Neural progenitor cell (in vitro differentiated cells): ENCODE data around the gene NIN. TPM values are rescaled to one million over a fixed set of nuclear protein-coding genes. Genes with fewer than 3 reads are reported as not detected.

ENCODE experiments used
- DNase-seq: peaks from one replicate; pipeline ENCODE4 v3.0.0-alpha.2; 2016; ENCODE audit warnings: low spot score
- H2AFZ ChIP-seq: fragments of 200-600 bp; sonication (generic); replicated peaks from 2 replicates; pipeline ENCODE4 v1.6.1; 2016; ENCODE audit warnings: antibody characterized with exemption
- H3F3A ChIP-seq: fragments of 200-600 bp; sonication (generic); 2 replicates; pipeline ENCODE4 v1.6.1; 2016; ENCODE audit warnings: antibody characterized with exemption, low read depth
- H3K27ac ChIP-seq: fragments of 200-600 bp; sonication (generic); 2 replicates; pipeline ENCODE4 v1.5.1; 2016; ENCODE audit warnings: mild to moderate bottlenecking
- H3K27me3 ChIP-seq: fragments of 200-600 bp; sonication (generic); 2 replicates; pipeline ENCODE4 v1.6.1; 2016; ENCODE audit warnings: mild to moderate bottlenecking, moderate library complexity
- H3K36me3 ChIP-seq: fragments of 200-600 bp; sonication (generic); 2 replicates; pipeline ENCODE4 v1.5.1; 2016
- H3K4me1 ChIP-seq: fragments of 200-600 bp; sonication (generic); 2 replicates; pipeline ENCODE4 v1.6.1; 2016; ENCODE audit warnings: mixed run types
- H3K4me2 ChIP-seq: fragments of 200-600 bp; sonication (generic); 2 replicates; pipeline ENCODE4 v1.6.1; 2016
- H3K4me3 ChIP-seq: fragments of 200-600 bp; sonication (generic); 2 replicates; pipeline ENCODE4 v1.5.1; 2016
- H3K79me2 ChIP-seq: fragments of 200-600 bp; sonication (generic); 2 replicates; pipeline ENCODE4 v1.6.1; 2016; ENCODE audit warnings: low read depth
- H3K9ac ChIP-seq: fragments of 200-600 bp; sonication (generic); 2 replicates; pipeline ENCODE4 v1.6.1; 2016
- H3K9me3 ChIP-seq: fragments of 200-600 bp; sonication (generic); 2 replicates; pipeline ENCODE4 v1.5.1; 2016; ENCODE audit warnings: low read depth
- H4K20me1 ChIP-seq: fragments of 200-600 bp; sonication (generic); 2 replicates; pipeline ENCODE4 v1.6.1; 2016; ENCODE audit warnings: low read depth
- H3K27ac Mint-ChIP-seq: 3 replicates; pipeline ENCODE4 v1.8.0; 2021; ENCODE audit warnings: mixed read lengths
- H3K27me3 Mint-ChIP-seq: 2 replicates; pipeline ENCODE4 v1.8.0; 2022; ENCODE audit warnings: low read depth, mild to moderate bottlenecking, inconsistent platforms, moderate library complexity, mixed read lengths; ENCODE audit not compliant: insufficient read depth
- H3K36me3 Mint-ChIP-seq: 3 replicates; pipeline ENCODE4 v1.8.0; 2021; ENCODE audit warnings: mixed read lengths
- H3K4me1 Mint-ChIP-seq: 3 replicates; pipeline ENCODE4 v1.8.0; 2021; ENCODE audit warnings: mixed read lengths
- H3K4me3 Mint-ChIP-seq: 3 replicates; pipeline ENCODE4 v1.8.0; 2021; ENCODE audit warnings: mild to moderate bottlenecking, moderate library complexity, mixed read lengths
- H3K9me3 Mint-ChIP-seq: 3 replicates; pipeline ENCODE4 v1.8.0; 2020; ENCODE audit warnings: mixed read lengths
- CTCF ChIP-seq: fragments of 200-600 bp; sonication (generic); IDR thresholded peaks from 2 replicates; pipeline ENCODE4 v1.5.1; 2017; ENCODE audit warnings: antibody characterized with exemption, mild to moderate bottlenecking
- EZH2 ChIP-seq: fragments of 200-600 bp; sonication (generic); IDR thresholded peaks from 2 replicates; pipeline ENCODE4 v1.6.1; 2017; ENCODE audit warnings: antibody characterized with exemption, mild to moderate bottlenecking, moderate library complexity
- EZH2phosphoT487 ChIP-seq: fragments of 200-600 bp; sonication (generic); IDR thresholded peaks from 2 replicates; pipeline ENCODE4 v1.6.1; 2017; ENCODE audit warnings: antibody characterized with exemption
- total RNA-seq: library from RNA; depleted of rRNA; stranded (reverse); fragments of >200 nt; gene quantifications from 2 replicates; pipeline ENCODE4 v1.2.3, GENCODE V29; 2015; ENCODE audit warnings: low replicate concordance

NIN gene
- total RNA-seq, 1 donor from 2014 or later, result 49.0 TPM

GRCh38 chr14:50853891-50854290 is 22.9 kb upstream of the NIN start:
- no peak overlapping the region for H3K27ac ChIP-seq
- H3K27me3 ChIP-seq, result no peaks in the 10 kb centered on the region
- H3K9ac ChIP-seq, result no peak overlapping the region
- H2AFZ ChIP-seq, result no peak overlapping the region
- H3K4me1 ChIP-seq, result no peaks in the 10 kb centered on the region
- DNase-seq, result no peak
- H3K36me3 ChIP-seq, result no peaks in the 10 kb centered on the region
- H3K27ac Mint-ChIP-seq, result no peak overlapping the region
- no peaks in the 10 kb centered on the region for H3K79me2 ChIP-seq
- H3K4me2 ChIP-seq, result no peak overlapping the region
- H3K9me3 ChIP-seq, result no peaks in the 10 kb centered on the region
- no peak overlapping the region for H3K4me3 Mint-ChIP-seq
- TF ChIP-seq EZH2phosphoT487, result no peak
- no peak for TF ChIP-seq EZH2
- TF ChIP-seq CTCF, result no peak
- no peaks in the 10 kb centered on the region for H3F3A ChIP-seq
- peaks cover 3% of the 10 kb centered on the region for H3K4me1 Mint-ChIP-seq
- H3K9me3 Mint-ChIP-seq, result no peaks in the 10 kb centered on the region
- H3K36me3 Mint-ChIP-seq, result no peaks in the 10 kb centered on the region
- H4K20me1 ChIP-seq, result no peaks in the 10 kb centered on the region
- no peak overlapping the region for H3K4me3 ChIP-seq
- H3K27me3 Mint-ChIP-seq, result peaks cover 2% of the 10 kb centered on the region

GRCh38 chr14:50846226-50846880 is 15.4 kb upstream of the NIN start:
- TF ChIP-seq EZH2phosphoT487 (no peak), CTCF (no peak), EZH2 (no peak)
- Histone ChIP-seq H3K79me2 (no peaks in the 10 kb centered on the region), H3K9ac (no peak overlapping the region), H3K27ac (no peak overlapping the region), H3K36me3 (no peaks in the 10 kb centered on the region), H3F3A (no peaks in the 10 kb centered on the region), H4K20me1 (no peaks in the 10 kb centered on the region), H3K4me2 (no peak overlapping the region), H2AFZ (no peak overlapping the region), H3K4me1 (no peaks in the 10 kb centered on the region), H3K4me3 (no peak overlapping the region), H3K27me3 (peaks cover 3% of the 10 kb centered on the region), H3K9me3 (no peaks in the 10 kb centered on the region)
- no peaks in the 10 kb centered on the region for H3K36me3 Mint-ChIP-seq
- H3K27me3 Mint-ChIP-seq, result no peaks in the 10 kb centered on the region
- no peak overlapping the region for H3K4me3 Mint-ChIP-seq
- H3K4me1 Mint-ChIP-seq, result no peaks in the 10 kb centered on the region
- no peak overlapping the region for H3K27ac Mint-ChIP-seq
- no peaks in the 10 kb centered on the region for H3K9me3 Mint-ChIP-seq
- DNase-seq, result no peak

GRCh38 chr14:50845166-50845565 is 14.2 kb upstream of the NIN start:
- no peak overlapping the region for H3K9ac ChIP-seq
- H3K27ac Mint-ChIP-seq, result no peak overlapping the region
- peaks cover 9% of the 10 kb centered on the region for H3K4me1 ChIP-seq
- no peaks in the 10 kb centered on the region for H3K79me2 ChIP-seq
- H3K27me3 ChIP-seq, result peaks cover 3% of the 10 kb centered on the region
- no peaks in the 10 kb centered on the region for H3K9me3 ChIP-seq
- no peaks in the 10 kb centered on the region for H3K36me3 ChIP-seq
- H3K4me1 Mint-ChIP-seq, result peaks cover 6% of the 10 kb centered on the region
- H3K4me3 ChIP-seq, result no peak overlapping the region
- peaks cover 10% of the 10 kb centered on the region for H3F3A ChIP-seq
- H2AFZ ChIP-seq, result no peak overlapping the region
- no peaks in the 10 kb centered on the region for H3K9me3 Mint-ChIP-seq
- no peaks in the 10 kb centered on the region for H3K27me3 Mint-ChIP-seq
- no peaks in the 10 kb centered on the region for H4K20me1 ChIP-seq
- no peak overlapping the region for H3K27ac ChIP-seq
- H3K4me2 ChIP-seq, result no peak overlapping the region
- DNase-seq, result no peak
- H3K36me3 Mint-ChIP-seq, result no peaks in the 10 kb centered on the region
- peak overlapping the region; percentile 4 for H3K4me3 Mint-ChIP-seq
- TF ChIP-seq CTCF (no peak), EZH2 (no peak), EZH2phosphoT487 (no peak)
